ENCODE data around the gene TMEM131L. TPM values are rescaled to one million over a fixed set of nuclear protein-coding genes. Genes with fewer than 3 reads are reported as not detected.

Gene TMEM131L
- total RNA-seq, 1 donor from 2014 or later = 29.8 TPM

DNA sequence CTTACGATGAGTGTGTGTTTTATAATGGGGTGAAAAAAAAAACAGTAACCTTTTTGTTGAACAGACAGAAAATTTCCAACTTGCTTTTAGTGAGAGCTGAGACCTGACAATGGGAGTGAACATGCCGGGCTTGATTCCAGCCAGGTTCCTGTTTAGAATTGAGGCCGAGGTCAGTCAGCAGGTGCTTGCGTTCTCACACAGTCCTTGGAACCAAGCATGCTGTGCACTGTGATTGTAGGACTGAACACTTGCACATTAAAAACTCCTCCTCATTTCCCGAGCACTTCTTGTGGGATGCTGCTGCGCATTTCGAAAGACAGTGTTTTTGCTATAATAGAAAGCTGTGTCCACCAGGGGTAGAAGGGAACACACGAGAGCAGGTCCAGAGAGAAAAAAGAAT is 51.8 kb downstream of the TMEM131L start:
- Mint-ChIP-seq H3K27me3 (ENCODE audit: unreplicated experiment) (no peaks in the 10 kb centered on the region), H3K9me3 (ENCODE audit: unreplicated experiment) (no peaks in the 10 kb centered on the region), H3K27ac (ENCODE audit: unreplicated experiment) (no peak overlapping the region)

DNA sequence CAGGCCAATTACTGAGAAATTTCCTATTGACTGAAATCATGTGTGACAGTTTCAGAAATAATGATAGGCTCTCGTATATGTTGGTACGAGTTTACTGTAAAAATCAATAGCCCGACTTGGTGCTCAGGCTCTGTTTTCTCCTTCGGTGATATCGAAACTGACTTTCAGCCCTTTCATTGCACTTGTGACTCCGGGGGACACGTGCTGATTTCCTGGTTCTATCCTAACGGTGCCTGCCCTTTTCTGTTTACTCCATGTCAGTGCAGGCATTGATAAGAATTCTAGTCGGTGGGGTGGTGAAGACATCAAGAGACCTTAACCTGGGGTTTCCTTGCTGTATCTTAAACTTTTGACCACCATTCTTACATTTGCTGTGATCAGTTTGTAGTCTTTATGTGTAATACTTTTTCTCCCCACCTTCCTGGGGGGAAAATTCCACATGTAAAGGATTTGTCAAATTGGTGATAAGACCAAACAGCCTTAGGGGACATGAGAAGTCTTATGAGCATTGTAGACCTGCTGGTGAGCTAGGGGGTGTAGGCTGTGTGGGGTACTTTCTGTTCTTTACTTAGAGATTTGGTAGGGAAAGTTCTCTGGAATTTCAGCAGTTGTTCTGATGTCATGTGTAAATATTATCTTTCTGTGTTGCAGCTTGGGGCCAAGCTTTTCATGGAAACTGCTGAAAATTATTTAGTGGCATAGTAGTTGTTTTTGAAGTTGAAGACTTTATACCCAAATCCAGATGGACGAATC is 52.7 kb downstream of the TMEM131L start:
- Mint-ChIP-seq H3K4me1 (ENCODE audit: unreplicated experiment) (peaks cover 32% of the 10 kb centered on the region), H3K9me3 (ENCODE audit: unreplicated experiment) (no peaks in the 10 kb centered on the region), H3K27ac (ENCODE audit: unreplicated experiment) (no peak overlapping the region), H3K27me3 (ENCODE audit: unreplicated experiment) (no peaks in the 10 kb centered on the region), H3K4me3 (ENCODE audit: unreplicated experiment) (no peak overlapping the region), H3K36me3 (ENCODE audit: low read depth, unreplicated experiment) (no peaks in the 10 kb centered on the region)
- no peak for DNase-seq (ENCODE audit: low spot score)
- TF ChIP-seq, protein P1, sequence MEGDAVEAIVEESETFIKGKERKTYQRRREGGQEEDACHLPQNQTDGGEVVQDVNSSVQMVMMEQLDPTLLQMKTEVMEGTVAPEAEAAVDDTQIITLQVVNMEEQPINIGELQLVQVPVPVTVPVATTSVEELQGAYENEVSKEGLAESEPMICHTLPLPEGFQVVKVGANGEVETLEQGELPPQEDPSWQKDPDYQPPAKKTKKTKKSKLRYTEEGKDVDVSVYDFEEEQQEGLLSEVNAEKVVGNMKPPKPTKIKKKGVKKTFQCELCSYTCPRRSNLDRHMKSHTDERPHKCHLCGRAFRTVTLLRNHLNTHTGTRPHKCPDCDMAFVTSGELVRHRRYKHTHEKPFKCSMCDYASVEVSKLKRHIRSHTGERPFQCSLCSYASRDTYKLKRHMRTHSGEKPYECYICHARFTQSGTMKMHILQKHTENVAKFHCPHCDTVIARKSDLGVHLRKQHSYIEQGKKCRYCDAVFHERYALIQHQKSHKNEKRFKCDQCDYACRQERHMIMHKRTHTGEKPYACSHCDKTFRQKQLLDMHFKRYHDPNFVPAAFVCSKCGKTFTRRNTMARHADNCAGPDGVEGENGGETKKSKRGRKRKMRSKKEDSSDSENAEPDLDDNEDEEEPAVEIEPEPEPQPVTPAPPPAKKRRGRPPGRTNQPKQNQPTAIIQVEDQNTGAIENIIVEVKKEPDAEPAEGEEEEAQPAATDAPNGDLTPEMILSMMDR (IDR thresholded peaks at IDR 0.05; ENCODE audit: unreplicated experiment) = no peak

More for the DNA sequence above, 51.8 kb downstream of the TMEM131L start:
- TF ChIP-seq, protein P1 (IDR thresholded peaks at IDR 0.05; ENCODE audit: unreplicated experiment) = no peak
- DNase-seq (ENCODE audit: low spot score) = no peak
- Mint-ChIP-seq H3K4me1 (ENCODE audit: unreplicated experiment) (peaks cover 24% of the 10 kb centered on the region), H3K4me3 (ENCODE audit: unreplicated experiment) (peak overlapping the region; percentile 15), H3K36me3 (ENCODE audit: low read depth, unreplicated experiment) (no peaks in the 10 kb centered on the region)

DNA sequence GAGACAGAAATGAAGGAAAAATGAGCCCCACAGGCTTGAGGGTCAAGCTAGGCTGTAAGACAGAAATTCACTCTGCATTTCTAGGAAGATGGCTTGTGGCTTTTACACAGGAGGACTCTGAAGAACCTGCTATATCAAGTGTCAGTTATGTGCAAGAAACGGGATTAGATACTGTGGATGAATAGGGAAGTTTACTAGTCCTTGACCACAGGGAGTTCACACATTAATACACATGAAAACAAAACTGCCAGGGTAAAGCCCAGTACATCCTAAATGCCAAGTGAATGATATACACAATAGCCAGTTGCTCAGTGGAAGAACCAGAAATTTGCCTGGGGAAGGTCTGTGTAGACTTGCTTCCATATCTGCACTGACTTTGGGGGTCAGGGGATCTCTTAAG is 53.5 kb downstream of the TMEM131L start:
- Mint-ChIP-seq H3K4me1 (ENCODE audit: unreplicated experiment) (peaks cover 37% of the 10 kb centered on the region), H3K4me3 (ENCODE audit: unreplicated experiment) (no peak overlapping the region), H3K27ac (ENCODE audit: unreplicated experiment) (no peak overlapping the region), H3K27me3 (ENCODE audit: unreplicated experiment) (no peaks in the 10 kb centered on the region), H3K36me3 (ENCODE audit: low read depth, unreplicated experiment) (no peaks in the 10 kb centered on the region), H3K9me3 (ENCODE audit: unreplicated experiment) (no peaks in the 10 kb centered on the region)
- DNase-seq (ENCODE audit: low spot score) = no peak
- TF ChIP-seq, protein P1 (IDR thresholded peaks at IDR 0.05; ENCODE audit: unreplicated experiment) = no peak

DNA sequence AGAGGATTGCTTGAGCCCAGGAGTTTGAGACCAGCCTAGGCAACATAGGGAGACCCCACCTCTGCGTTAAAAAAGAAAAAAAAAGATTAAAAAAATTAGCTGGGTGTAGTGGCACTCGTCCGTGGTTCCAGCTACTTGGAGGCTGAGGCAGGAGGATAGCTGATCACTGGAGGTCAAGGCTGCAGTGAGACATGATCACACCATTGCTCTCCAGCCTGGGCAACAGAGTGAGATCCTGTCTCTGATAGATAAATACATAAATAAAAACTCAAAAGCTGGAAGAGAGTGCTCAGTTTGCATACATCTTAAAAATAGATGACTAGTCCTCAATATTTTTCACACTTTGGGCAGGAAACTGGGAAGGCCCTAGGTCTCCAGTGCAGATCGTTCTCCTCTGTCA is 54.1 kb downstream of the TMEM131L start:
- Mint-ChIP-seq H3K4me3 (ENCODE audit: unreplicated experiment) (no peak overlapping the region), H3K9me3 (ENCODE audit: unreplicated experiment) (no peaks in the 10 kb centered on the region), H3K27me3 (ENCODE audit: unreplicated experiment) (no peaks in the 10 kb centered on the region), H3K4me1 (ENCODE audit: unreplicated experiment) (peaks cover 37% of the 10 kb centered on the region), H3K27ac (ENCODE audit: unreplicated experiment) (no peak overlapping the region), H3K36me3 (ENCODE audit: low read depth, unreplicated experiment) (no peaks in the 10 kb centered on the region)
- TF ChIP-seq, protein P1 (IDR thresholded peaks at IDR 0.05; ENCODE audit: unreplicated experiment) = no peak
- DNase-seq (ENCODE audit: low spot score) = no peak

DNA sequence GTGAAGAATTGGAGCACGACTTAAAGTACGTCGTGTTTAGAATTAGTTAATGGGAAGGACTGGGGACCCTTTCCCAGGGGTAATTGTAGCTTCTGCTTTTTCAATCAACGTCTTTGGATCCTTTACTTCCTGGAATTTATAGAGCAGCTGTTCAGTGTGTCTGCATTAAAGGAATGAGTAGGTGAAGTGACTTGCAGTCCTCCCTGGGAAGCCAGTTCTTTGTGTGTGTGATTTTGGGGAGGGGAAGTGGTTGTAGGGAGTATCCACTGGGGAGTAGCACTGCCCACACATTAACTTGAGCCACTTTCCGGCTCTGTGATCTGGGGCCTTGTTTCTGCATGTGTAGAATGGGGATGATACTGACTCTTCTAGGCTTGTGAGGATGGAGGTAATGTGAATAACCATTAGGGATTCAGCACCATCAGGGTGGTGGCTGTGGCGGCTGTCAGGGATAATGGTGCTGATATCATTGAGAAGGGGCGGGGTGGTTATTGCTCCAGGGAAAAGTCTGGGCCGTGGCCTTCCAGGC is 54.7 kb downstream of the TMEM131L start:
- H3K27ac Mint-ChIP-seq (ENCODE audit: unreplicated experiment) = no peak overlapping the region
- no peaks in the 10 kb centered on the region for H3K36me3 Mint-ChIP-seq (ENCODE audit: low read depth, unreplicated experiment)
- no peaks in the 10 kb centered on the region for H3K27me3 Mint-ChIP-seq (ENCODE audit: unreplicated experiment)
- DNase-seq (ENCODE audit: low spot score) = no peak
- TF ChIP-seq, protein P1 (IDR thresholded peaks at IDR 0.05; ENCODE audit: unreplicated experiment) = no peak
- H3K4me3 Mint-ChIP-seq (ENCODE audit: unreplicated experiment) = peak overlapping the region; percentile 3
- peaks cover 37% of the 10 kb centered on the region for H3K4me1 Mint-ChIP-seq (ENCODE audit: unreplicated experiment)
- no peaks in the 10 kb centered on the region for H3K9me3 Mint-ChIP-seq (ENCODE audit: unreplicated experiment)

All from endothelial cell (in vitro differentiated cells).